ENCODE measurements around the gene DDX23. TPM values are rescaled to one million over a fixed set of nuclear protein-coding genes. Genes with fewer than 3 reads are reported as not detected.
A peak's percentile ranks its signal among the peaks of the same experiment; 100 is the strongest.

DDX23 gene
- total RNA-seq, 5 donors from 2014 or later (not counting 1 experiment from before 2014, with no cell fraction given), result 86.8 to 158 (median 144) TPM

DNA sequence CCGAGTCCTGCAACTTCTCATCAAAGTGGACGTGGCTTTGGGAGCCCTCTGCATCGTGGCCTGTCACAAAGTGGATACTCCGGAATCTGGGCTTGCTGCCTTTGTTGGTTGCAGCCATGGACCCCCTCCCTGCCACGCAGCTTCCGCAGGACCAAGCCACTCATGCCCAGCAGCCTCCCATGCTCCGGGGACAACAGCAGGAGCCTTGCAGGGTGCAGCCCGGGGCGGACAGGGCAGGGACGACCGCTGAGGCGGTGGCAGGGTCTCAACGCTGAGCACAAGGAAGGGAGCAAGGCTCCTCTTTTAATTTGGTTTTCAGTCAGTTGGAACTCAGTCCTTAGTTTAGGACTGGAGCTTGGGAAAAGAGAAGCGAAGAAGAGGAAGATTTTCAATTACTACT lies 51.0 kb downstream of the DDX23 start:
- ATAC-seq (replicated peaks in 1 of 4) (no peak), DNase-seq (no peak)
- Mint-ChIP-seq H3K4me1 (peaks cover 0 to 7% (median 6%) of the 10 kb centered on the region in 3 donors), H3K36me3 (no peaks in the 10 kb centered on the region), H3K4me3 (no peak overlapping the region), H3K27ac (no peak overlapping the region), H3K9me3 (no peaks in the 10 kb centered on the region), H3K27me3 (peaks cover 0 to 9% of the 10 kb centered on the region in 2 donors)
- Histone ChIP-seq H3K9me3 (no peaks in the 10 kb centered on the region), H3K36me3 (ENCODE audit: control insufficient read depth in 2 of 2, extremely low read depth in 1 of 2, insufficient read depth in 1 of 2, low read length in 1 of 2) (no peaks in the 10 kb centered on the region), H3K4me1 (ENCODE audit: control insufficient read depth in 1 of 2, extremely low read depth in 1 of 2, insufficient read depth in 2 of 2, low read length in 2 of 2) (no peaks in the 10 kb centered on the region), H3K4me3 (ENCODE audit: control insufficient read depth in 1 of 2, extremely low read depth in 1 of 2, low read length in 1 of 2) (no peak overlapping the region), H3K27ac (ENCODE audit: low read length) (no peak overlapping the region), H3K27me3 (replicated peaks in 1 of 2; ENCODE audit: control insufficient read depth in 2 of 2, extremely low read depth in 1 of 2, insufficient read depth in 2 of 2, low read length in 1 of 2) (peaks cover 0 to 17% of the 10 kb centered on the region in 2 experiments)
- WGBS (ENCODE audit: insufficient coverage), result 83% methylated on average over 14 of the region's 14 CpGs
- ChIA-PET POLR2A (interaction anchor here in 1 of 2 donors (0.7 kb wide), 1 partner anchor 432 kb away, joined by 9 read pairs; no protein-coding TSS in a partner anchor), CTCF (interaction anchor here in 1 of 2 donors (0.6 to 0.7 kb wide), 2 partner anchors 19 to 319 kb away, joined by 7 read pairs; no protein-coding TSS in a partner anchor)

DNA sequence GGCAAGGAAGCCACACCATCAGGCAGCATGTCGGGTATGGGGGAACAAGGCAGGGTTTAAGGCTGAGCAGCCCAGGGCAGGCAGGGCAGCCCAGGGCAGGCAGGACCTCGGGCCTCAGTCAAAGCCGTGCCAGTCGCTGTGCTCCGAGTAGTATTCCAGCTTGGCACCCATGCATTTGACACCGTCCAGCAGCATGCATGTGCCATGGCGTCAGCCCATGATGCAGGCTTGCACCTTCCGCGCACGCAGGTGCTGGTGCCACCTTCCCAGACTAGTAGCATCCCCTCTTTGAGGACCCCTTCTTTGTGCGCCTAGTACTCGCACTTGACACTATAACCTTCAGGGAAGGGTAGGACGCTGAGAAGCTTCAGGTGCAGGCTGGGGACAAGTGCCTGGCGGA lies 51.5 kb downstream of the DDX23 start:
- WGBS (ENCODE audit: insufficient coverage), result 90% methylated on average over 14 of the region's 14 CpGs
- Histone ChIP-seq H3K4me1 (ENCODE audit: control insufficient read depth in 1 of 2, extremely low read depth in 1 of 2, insufficient read depth in 2 of 2, low read length in 2 of 2) (peaks cover 0 to 4% of the 10 kb centered on the region in 2 experiments), H3K9me3 (no peaks in the 10 kb centered on the region), H3K27me3 (replicated peaks in 1 of 2; ENCODE audit: control insufficient read depth in 2 of 2, extremely low read depth in 1 of 2, insufficient read depth in 2 of 2, low read length in 1 of 2) (peaks cover 0 to 18% of the 10 kb centered on the region in 2 experiments), H3K36me3 (ENCODE audit: control insufficient read depth in 2 of 2, extremely low read depth in 1 of 2, insufficient read depth in 1 of 2, low read length in 1 of 2) (no peaks in the 10 kb centered on the region), H3K27ac (ENCODE audit: low read length) (no peak overlapping the region), H3K4me3 (ENCODE audit: control insufficient read depth in 1 of 2, extremely low read depth in 1 of 2, low read length in 1 of 2) (no peak overlapping the region)
- ChIA-PET CTCF (interaction anchor here (0.5 to 0.7 kb wide), 2 partner anchors 11 kb away, joined by 3 to 6 read pairs; no protein-coding TSS in a partner anchor), POLR2A (no interaction called here)
- Mint-ChIP-seq H3K9me3 (no peaks in the 10 kb centered on the region), H3K4me1 (peaks cover 0 to 8% (median 7%) of the 10 kb centered on the region in 3 donors), H3K4me3 (no peak overlapping the region), H3K36me3 (no peaks in the 10 kb centered on the region), H3K27ac (no peak overlapping the region), H3K27me3 (peaks cover 0 to 9% of the 10 kb centered on the region in 2 donors)
- ATAC-seq (replicated peaks in 1 of 4), result no peak
- no peak for DNase-seq

DNA sequence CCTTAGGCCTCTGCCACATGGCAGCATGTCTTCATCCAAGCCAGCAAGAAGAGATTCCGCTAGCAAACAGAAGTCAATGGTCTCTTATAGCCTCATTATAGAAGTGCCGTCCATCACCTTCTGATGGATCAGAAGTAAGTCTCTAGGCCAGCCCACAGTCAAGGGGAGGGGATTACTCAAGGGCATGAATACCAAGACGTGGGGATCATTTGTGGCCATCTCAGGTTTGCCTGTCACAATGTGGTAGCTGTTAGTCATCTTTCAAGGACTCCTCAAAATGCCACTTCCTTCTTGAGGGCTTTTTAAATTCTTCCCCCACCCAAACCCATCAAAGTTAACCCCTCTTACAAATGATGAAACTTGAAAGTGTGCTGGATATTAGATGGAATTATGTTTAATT lies 55.0 kb downstream of the DDX23 start:
- Histone ChIP-seq H3K27ac (ENCODE audit: low read length) (no peak overlapping the region), H3K4me1 (ENCODE audit: control insufficient read depth in 1 of 2, extremely low read depth in 1 of 2, insufficient read depth in 2 of 2, low read length in 2 of 2) (peaks cover 0 to 4% of the 10 kb centered on the region in 2 experiments), H3K9me3 (no peaks in the 10 kb centered on the region), H3K4me3 (ENCODE audit: control insufficient read depth in 1 of 2, extremely low read depth in 1 of 2, low read length in 1 of 2) (no peak overlapping the region), H3K36me3 (ENCODE audit: control insufficient read depth in 2 of 2, extremely low read depth in 1 of 2, insufficient read depth in 1 of 2, low read length in 1 of 2) (no peaks in the 10 kb centered on the region), H3K27me3 (replicated peaks in 1 of 2; ENCODE audit: control insufficient read depth in 2 of 2, extremely low read depth in 1 of 2, insufficient read depth in 2 of 2, low read length in 1 of 2) (peaks cover 0 to 23% of the 10 kb centered on the region in 2 experiments)
- Mint-ChIP-seq H3K36me3 (no peaks in the 10 kb centered on the region), H3K9me3 (no peaks in the 10 kb centered on the region), H3K4me1 (peaks cover 0 to 2% (median 1%) of the 10 kb centered on the region in 3 donors), H3K27me3 (peaks cover 0 to 14% of the 10 kb centered on the region in 2 donors), H3K27ac (no peak overlapping the region), H3K4me3 (no peak overlapping the region)
- 85% methylated on average over 2 of the region's 3 CpGs for WGBS (ENCODE audit: insufficient coverage)
- POLR2A ChIA-PET, result no interaction called here
- DNase-seq (no peak), ATAC-seq (replicated peaks in 1 of 4) (no peak)
- CTCF ChIA-PET, result interaction anchor here (0.6 to 3.7 kb wide), 3 partner anchors 43 to 45 kb away, joined by 3 to 44 read pairs (median 23); no protein-coding TSS in a partner anchor

DNA sequence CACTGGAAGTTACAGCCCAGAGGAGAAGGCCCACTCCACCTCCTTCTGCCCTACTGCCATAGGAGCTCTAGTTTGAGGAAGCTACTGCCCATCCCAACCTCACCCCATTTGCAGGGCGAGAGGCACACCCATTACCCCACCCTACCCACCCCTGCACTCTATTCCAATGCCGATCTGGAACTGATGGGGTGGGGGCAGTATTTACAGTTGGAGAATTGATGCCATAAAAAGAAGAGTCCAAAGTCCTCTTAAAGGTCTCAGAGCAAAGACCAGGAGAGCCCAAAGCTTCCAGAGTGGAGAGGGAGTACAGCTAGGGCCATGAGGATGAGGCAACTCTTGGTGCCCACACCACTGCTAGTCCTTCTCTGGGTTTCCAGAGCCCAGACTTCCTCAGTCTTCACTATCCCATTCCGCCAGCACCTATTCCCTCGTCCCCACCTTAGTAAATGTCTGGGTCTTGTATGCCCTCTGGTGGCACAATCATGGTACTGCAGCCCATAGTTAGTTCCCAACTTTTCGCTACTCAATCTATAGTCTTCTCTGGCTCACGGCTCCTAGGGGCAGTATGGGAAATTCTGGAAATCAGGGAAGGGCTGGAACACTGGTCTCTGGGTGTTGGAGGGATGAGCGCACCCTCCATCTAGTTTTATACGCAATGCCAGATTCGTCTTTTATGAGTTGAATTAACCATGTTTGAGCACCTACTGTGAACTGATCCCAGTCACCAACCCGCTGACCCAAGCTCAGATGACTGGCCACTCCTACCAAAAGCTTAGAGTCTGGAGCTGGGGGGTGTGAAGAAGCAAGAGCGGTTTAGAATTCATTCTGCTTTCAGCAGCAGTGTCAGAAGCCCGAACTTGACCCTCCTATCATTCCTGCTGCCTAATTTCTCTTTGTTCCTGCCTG lies 56.2 kb downstream of the DDX23 start:
- H3K4me3 ChIP-seq (ENCODE audit: control insufficient read depth in 1 of 2, extremely low read depth in 1 of 2, low read length in 1 of 2), result no peak overlapping the region
- H3K27ac Mint-ChIP-seq, result no peak overlapping the region
- H3K4me1 Mint-ChIP-seq, result peaks cover 0 to 2% (median 1%) of the 10 kb centered on the region in 3 donors
- H3K36me3 ChIP-seq (ENCODE audit: control insufficient read depth in 2 of 2, extremely low read depth in 1 of 2, insufficient read depth in 1 of 2, low read length in 1 of 2), result no peaks in the 10 kb centered on the region
- ChIA-PET POLR2A (interaction anchor here (0.5 to 0.7 kb wide), 3 partner anchors 32 to 51 kb away, joined by 3 to 10 read pairs (median 4); no protein-coding TSS in a partner anchor), CTCF (interaction anchor here (0.6 to 3.7 kb wide), 9 partner anchors 9 to 793 kb away, joined by 3 to 44 read pairs (median 4); no protein-coding TSS in a partner anchor)
- no CpG with 5 or more reads among the region's 12 CpGs for WGBS (ENCODE audit: insufficient coverage)
- H3K9me3 Mint-ChIP-seq, result no peaks in the 10 kb centered on the region
- ATAC-seq (replicated peaks in 1 of 4) (peak; percentile 65 to 82 (median 78)), DNase-seq (peak in 26 of 35 experiments; percentile 15 to 77 (median 39))
- peaks cover 0 to 4% of the 10 kb centered on the region in 2 experiments for H3K4me1 ChIP-seq (ENCODE audit: control insufficient read depth in 1 of 2, extremely low read depth in 1 of 2, insufficient read depth in 2 of 2, low read length in 2 of 2)
- peaks cover 0 to 26% of the 10 kb centered on the region in 2 experiments for H3K27me3 ChIP-seq (replicated peaks in 1 of 2; ENCODE audit: control insufficient read depth in 2 of 2, extremely low read depth in 1 of 2, insufficient read depth in 2 of 2, low read length in 1 of 2)
- no peaks in the 10 kb centered on the region for H3K36me3 Mint-ChIP-seq
- H3K4me3 Mint-ChIP-seq, result no peak overlapping the region
- H3K9me3 ChIP-seq, result no peaks in the 10 kb centered on the region
- peaks cover 0 to 13% of the 10 kb centered on the region in 2 donors for H3K27me3 Mint-ChIP-seq
- H3K27ac ChIP-seq (ENCODE audit: low read length), result no peak overlapping the region

DNA sequence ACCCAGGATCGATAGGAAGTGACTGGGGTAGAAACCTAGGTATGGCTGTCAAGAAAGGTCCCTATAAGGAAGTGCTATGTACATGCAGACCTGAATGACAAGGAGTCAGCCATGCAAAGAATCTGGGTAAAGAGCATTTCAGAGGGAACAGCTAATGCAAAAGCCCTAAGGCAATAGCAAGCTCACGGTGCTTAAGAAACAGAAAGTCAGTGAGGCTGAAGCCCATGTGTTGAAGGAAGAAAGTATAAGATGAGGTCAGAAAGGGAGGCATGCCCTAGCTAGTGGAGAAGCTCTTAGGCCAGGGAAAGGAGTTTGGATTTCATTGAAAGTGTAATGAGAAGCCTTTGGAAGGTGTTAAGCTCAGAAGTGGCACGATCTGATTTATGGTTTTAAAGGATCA lies 57.1 kb downstream of the DDX23 start:
- Histone ChIP-seq H3K36me3 (ENCODE audit: control insufficient read depth in 2 of 2, extremely low read depth in 1 of 2, insufficient read depth in 1 of 2, low read length in 1 of 2) (no peaks in the 10 kb centered on the region), H3K27me3 (replicated peaks in 1 of 2; ENCODE audit: control insufficient read depth in 2 of 2, extremely low read depth in 1 of 2, insufficient read depth in 2 of 2, low read length in 1 of 2) (peaks cover 0 to 25% of the 10 kb centered on the region in 2 experiments), H3K27ac (ENCODE audit: low read length) (no peak overlapping the region), H3K9me3 (no peaks in the 10 kb centered on the region), H3K4me1 (ENCODE audit: control insufficient read depth in 1 of 2, extremely low read depth in 1 of 2, insufficient read depth in 2 of 2, low read length in 2 of 2) (peaks cover 0 to 4% of the 10 kb centered on the region in 2 experiments), H3K4me3 (ENCODE audit: control insufficient read depth in 1 of 2, extremely low read depth in 1 of 2, low read length in 1 of 2) (no peak overlapping the region)
- WGBS (ENCODE audit: insufficient coverage), result 89% methylated on average over 3 of the region's 3 CpGs
- Mint-ChIP-seq H3K27me3 (peaks cover 7 to 18% of the 10 kb centered on the region in 2 donors), H3K4me3 (no peak overlapping the region), H3K9me3 (no peaks in the 10 kb centered on the region), H3K27ac (no peak overlapping the region), H3K4me1 (peaks cover 0 to 9% (median 1%) of the 10 kb centered on the region in 3 donors), H3K36me3 (no peaks in the 10 kb centered on the region)
- no peak for ATAC-seq (replicated peaks in 1 of 4)
- DNase-seq, result no peak
- CTCF ChIA-PET, result interaction anchor here (0.6 to 3.7 kb wide), 9 partner anchors 10 to 116 kb away, joined by 3 to 44 read pairs (median 5); no protein-coding TSS in a partner anchor
- POLR2A ChIA-PET, result interaction anchor here (0.6 kb wide), 2 partner anchors 41 to 1363 kb away, joined by 3 to 10 read pairs; no protein-coding TSS in a partner anchor

DNA sequence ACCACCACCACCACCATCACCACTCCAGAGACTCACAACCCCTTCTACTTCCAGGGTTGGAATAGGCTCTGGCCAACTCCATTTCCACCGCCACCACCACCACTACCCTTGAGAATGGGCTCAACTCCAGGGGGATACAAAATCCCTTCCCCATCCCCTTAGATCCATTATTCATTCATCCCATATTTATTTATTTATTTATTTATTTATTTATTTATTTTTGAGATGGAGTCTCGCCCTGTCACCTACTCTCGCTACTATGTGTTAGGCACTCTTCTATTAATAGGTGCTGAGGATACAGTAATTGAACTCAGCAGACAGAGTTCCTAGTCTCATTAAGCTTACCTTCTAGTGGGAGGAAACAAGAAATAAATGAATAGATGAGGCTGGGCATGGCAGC lies 58.3 kb downstream of the DDX23 start:
- CTCF ChIA-PET, result interaction anchor here (1.5 to 3.7 kb wide), 4 partner anchors 17 to 43 kb away, joined by 4 to 44 read pairs (median 14); no protein-coding TSS in a partner anchor
- Histone ChIP-seq H3K4me3 (ENCODE audit: control insufficient read depth in 1 of 2, extremely low read depth in 1 of 2, low read length in 1 of 2) (no peak overlapping the region), H3K4me1 (ENCODE audit: control insufficient read depth in 1 of 2, extremely low read depth in 1 of 2, insufficient read depth in 2 of 2, low read length in 2 of 2) (peaks cover under 1 to 14% of the 10 kb centered on the region in 2 experiments), H3K36me3 (ENCODE audit: control insufficient read depth in 2 of 2, extremely low read depth in 1 of 2, insufficient read depth in 1 of 2, low read length in 1 of 2) (no peaks in the 10 kb centered on the region), H3K9me3 (no peaks in the 10 kb centered on the region), H3K27me3 (replicated peaks in 1 of 2; ENCODE audit: control insufficient read depth in 2 of 2, extremely low read depth in 1 of 2, insufficient read depth in 2 of 2, low read length in 1 of 2) (peaks cover 0 to 33% of the 10 kb centered on the region in 2 experiments), H3K27ac (ENCODE audit: low read length) (no peak overlapping the region)
- Mint-ChIP-seq H3K27ac (no peak overlapping the region), H3K9me3 (no peaks in the 10 kb centered on the region), H3K27me3 (peaks cover 12 to 23% of the 10 kb centered on the region in 2 donors), H3K36me3 (no peaks in the 10 kb centered on the region), H3K4me3 (no peak overlapping the region), H3K4me1 (peaks cover under 1 to 12% (median 1%) of the 10 kb centered on the region in 3 donors)
- ATAC-seq (replicated peaks in 1 of 4) (no peak), DNase-seq (no peak)
- WGBS (ENCODE audit: insufficient coverage), result no CpG with 5 or more reads among the region's 3 CpGs
- POLR2A ChIA-PET, result no interaction called here

Data from T-cell (primary cell).